ENCODE measurements around the gene COPG2.

DNA sequence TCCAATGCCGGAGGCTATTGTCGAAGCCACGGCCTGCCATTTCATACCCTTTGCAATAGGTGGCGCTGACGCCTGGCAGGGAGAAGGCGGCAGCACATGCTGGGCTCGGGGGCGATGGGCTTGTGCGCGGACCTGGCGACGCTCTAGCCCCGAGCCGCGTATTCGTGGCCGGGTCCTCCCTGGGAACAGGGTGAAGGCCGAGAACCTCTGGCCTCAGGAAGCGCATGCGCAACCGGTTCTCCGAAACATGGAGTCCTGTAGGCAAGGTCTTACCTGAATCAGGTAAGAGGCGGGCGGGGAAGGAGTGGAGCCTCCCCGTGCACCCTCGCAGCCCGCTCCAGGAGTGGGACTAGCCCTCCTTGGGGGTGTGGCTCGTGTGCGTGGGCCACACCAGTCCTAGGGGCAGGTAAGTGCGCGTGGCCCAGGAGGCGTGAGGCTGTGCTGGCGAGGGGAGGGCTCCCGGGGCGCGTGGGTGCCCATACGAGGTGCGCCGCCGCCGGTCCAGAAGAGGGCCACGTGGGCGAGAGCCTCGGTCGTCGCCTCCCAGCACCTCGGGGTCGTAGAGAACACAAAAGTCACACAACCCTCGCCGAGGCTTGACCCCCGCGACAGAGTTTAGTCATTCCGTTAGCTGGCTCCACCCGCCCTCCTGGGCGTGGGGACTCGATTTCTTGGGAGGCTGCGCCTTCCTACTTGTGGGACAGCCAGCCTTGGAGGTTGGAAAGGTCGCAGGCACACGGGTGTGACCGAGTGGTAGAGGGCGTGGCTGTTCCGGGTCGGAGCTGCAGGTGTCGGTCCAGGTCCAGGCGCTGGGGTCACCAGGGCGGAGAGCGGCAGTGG, 182.2 kb downstream of the COPG2 start:
- TF ChIP-seq, protein P1, sequence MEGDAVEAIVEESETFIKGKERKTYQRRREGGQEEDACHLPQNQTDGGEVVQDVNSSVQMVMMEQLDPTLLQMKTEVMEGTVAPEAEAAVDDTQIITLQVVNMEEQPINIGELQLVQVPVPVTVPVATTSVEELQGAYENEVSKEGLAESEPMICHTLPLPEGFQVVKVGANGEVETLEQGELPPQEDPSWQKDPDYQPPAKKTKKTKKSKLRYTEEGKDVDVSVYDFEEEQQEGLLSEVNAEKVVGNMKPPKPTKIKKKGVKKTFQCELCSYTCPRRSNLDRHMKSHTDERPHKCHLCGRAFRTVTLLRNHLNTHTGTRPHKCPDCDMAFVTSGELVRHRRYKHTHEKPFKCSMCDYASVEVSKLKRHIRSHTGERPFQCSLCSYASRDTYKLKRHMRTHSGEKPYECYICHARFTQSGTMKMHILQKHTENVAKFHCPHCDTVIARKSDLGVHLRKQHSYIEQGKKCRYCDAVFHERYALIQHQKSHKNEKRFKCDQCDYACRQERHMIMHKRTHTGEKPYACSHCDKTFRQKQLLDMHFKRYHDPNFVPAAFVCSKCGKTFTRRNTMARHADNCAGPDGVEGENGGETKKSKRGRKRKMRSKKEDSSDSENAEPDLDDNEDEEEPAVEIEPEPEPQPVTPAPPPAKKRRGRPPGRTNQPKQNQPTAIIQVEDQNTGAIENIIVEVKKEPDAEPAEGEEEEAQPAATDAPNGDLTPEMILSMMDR (IDR thresholded peaks at IDR 0.05; ENCODE audit: insufficient read depth, low read depth, low read length) = peak; percentile 27
- TF ChIP-seq EZH2 (IDR thresholded peaks at IDR 0.05; ENCODE audit: insufficient read depth, low read length) = no peak
